ENCODE results near the gene PARM1.

DNA sequence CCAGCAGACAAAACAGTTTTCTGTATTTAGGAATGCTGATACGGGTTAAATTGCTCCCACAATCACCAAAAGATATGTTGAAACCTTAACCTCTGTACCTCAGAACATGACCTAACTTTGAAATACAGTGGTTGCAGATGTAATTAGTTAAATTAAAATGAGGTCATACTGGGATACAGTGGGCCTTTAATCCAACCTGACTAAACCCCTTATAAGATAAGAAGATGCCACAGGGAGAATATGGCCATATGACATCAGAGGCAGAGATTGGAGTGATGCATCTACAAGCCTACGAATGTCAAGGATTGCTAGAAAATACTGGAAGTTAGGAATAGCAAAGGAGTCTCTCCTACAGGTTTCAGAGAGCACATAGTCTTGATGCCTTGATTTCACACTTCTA is 32.1 kb upstream of the PARM1 start:
- TF ChIP-seq CTCF (conservative IDR thresholded peaks at IDR 0.05 in 1 of 2, IDR thresholded peaks at IDR 0.05 in 1 of 2; ENCODE audit: extremely low read depth in 1 of 2, insufficient read depth in 1 of 2, low read depth in 1 of 2, low read length in 2 of 2) (no peak), EZH2 (IDR thresholded peaks at IDR 0.05; ENCODE audit: borderline replicate concordance, low read length) (no peak)
